HEK293 (cell line): ENCODE data around the gene CREB5.
A peak's percentile ranks its signal among the peaks of the same experiment; 100 is the strongest.

Experiments used
- CTCF ChIA-PET: fragments of 350-600 bp; formaldehyde crosslinking; extraction: SDS; loops from one replicate; lab custom pipeline; 2021; ENCODE audit warnings: antibody characterized with exemption; lab: Yijun Ruan, JAX
- POLR2A ChIA-PET: fragments of 300-600 bp; formaldehyde crosslinking; extraction: SDS; loops from one replicate; lab custom pipeline; 2020; ENCODE audit warnings: antibody characterized with exemption, inconsistent platforms; lab: Yijun Ruan, JAX
- H3K27ac ChIP-seq: fragments of 200-500 bp; sonication (Bioruptor generic); 2 replicates; pipeline ENCODE4 v1.5.1; 2014; ENCODE audit warnings: low read depth, low read length, control low read depth, inconsistent platforms; ENCODE audit errors: extremely low read depth
- H3K36me3 ChIP-seq, 2 experiments: fragments of 200-500 bp in 1 of 2; sonication (Bioruptor generic) in 1 of 2; 1 replicate in 1 of 2; 2 replicates in 1 of 2; pipeline ENCODE4 v1.5.1; 2014 to 2017; ENCODE audit warnings: inconsistent platforms in 2 of 2, low read length in 2 of 2; ENCODE audit not compliant: control insufficient read depth in 2 of 2, insufficient read depth in 1 of 2
- H3K4me1 ChIP-seq: fragments of 200-500 bp; sonication (Bioruptor generic); 2 replicates; pipeline ENCODE4 v1.5.1; 2014; ENCODE audit warnings: mild to moderate bottlenecking, low read length, inconsistent platforms; ENCODE audit not compliant: control insufficient read depth, insufficient read depth
- H3K4me3 ChIP-seq: 2 replicates; pipeline ENCODE4 v1.5.1; 2011; ENCODE audit warnings: low read depth, mild to moderate bottlenecking, control low read depth, low read length, moderate library complexity
- H3K9me3 ChIP-seq: fragments of 200-500 bp; sonication (Bioruptor generic); 2 replicates; pipeline ENCODE4 v1.5.1; 2014; ENCODE audit warnings: low read depth, low read length, inconsistent platforms; ENCODE audit not compliant: control insufficient read depth, insufficient read depth
- CTCF ChIP-seq: fragments of 450-650 bp; formaldehyde crosslinking; IDR thresholded peaks from 2 replicates; pipeline ENCODE4 v1.5.1; 2016; ENCODE audit warnings: missing biosample characterization, missing genetic modification characterization
- FEZF1 ChIP-seq: fragments of 450-650 bp; formaldehyde crosslinking; IDR thresholded peaks from 2 replicates; pipeline ENCODE4 v1.5.1; 2016; ENCODE audit warnings: missing biosample characterization, missing genetic modification characterization
- GLIS1 ChIP-seq: fragments of 450-650 bp; formaldehyde crosslinking; IDR thresholded peaks from 2 replicates; pipeline ENCODE4 v1.5.1; 2016; ENCODE audit warnings: missing biosample characterization, missing genetic modification characterization
- HOXD13 ChIP-seq: sonication (generic); formaldehyde crosslinking; IDR thresholded peaks from 2 replicates; pipeline ENCODE4 v1.8.0; 2022; ENCODE audit warnings: missing genetic modification reagents, borderline replicate concordance
- KLF1 ChIP-seq: fragments of 450-650 bp; formaldehyde crosslinking; IDR thresholded peaks from 2 replicates; pipeline ENCODE4 v1.5.1; 2016; ENCODE audit warnings: missing biosample characterization, missing genetic modification characterization
- OVOL3 ChIP-seq: fragments of 450-650 bp; formaldehyde crosslinking; IDR thresholded peaks from 2 replicates; pipeline ENCODE4 v1.5.1; 2016; ENCODE audit warnings: missing biosample characterization, missing genetic modification characterization
- PRDM1 ChIP-seq: fragments of 450-650 bp; formaldehyde crosslinking; IDR thresholded peaks from 2 replicates; pipeline ENCODE4; 2016; ENCODE audit warnings: missing biosample characterization, missing genetic modification characterization
- REPIN1 ChIP-seq: fragments of 450-650 bp; formaldehyde crosslinking; IDR thresholded peaks from 2 replicates; pipeline ENCODE4 v1.5.1; 2017; ENCODE audit warnings: missing biosample characterization, missing genetic modification characterization, low read depth
- SCRT2 ChIP-seq: fragments of 450-650 bp; formaldehyde crosslinking; IDR thresholded peaks from 2 replicates; pipeline ENCODE4 v1.5.1; 2016; ENCODE audit warnings: missing biosample characterization, missing genetic modification characterization
- SP7 ChIP-seq: fragments of 450-650 bp; formaldehyde crosslinking; IDR thresholded peaks from 2 replicates; pipeline ENCODE4 v1.5.1; 2016; ENCODE audit warnings: missing biosample characterization, missing genetic modification characterization
- TRIM28 ChIP-seq: IDR thresholded peaks from 2 replicates; pipeline ENCODE4 v1.6.1; 2011; ENCODE audit warnings: low read length, control low read depth, borderline replicate concordance
- ZBTB8A ChIP-seq: fragments of 450-650 bp; formaldehyde crosslinking; IDR thresholded peaks from 2 replicates; pipeline ENCODE4 v1.5.1; 2016; ENCODE audit warnings: missing biosample characterization, missing genetic modification characterization
- ZFP3 ChIP-seq: fragments of 450-650 bp; formaldehyde crosslinking; IDR thresholded peaks from 2 replicates; pipeline ENCODE4 v1.5.1; 2016; ENCODE audit warnings: low read depth, missing biosample characterization, missing genetic modification characterization
- ZNF132 ChIP-seq: fragments of 450-650 bp; formaldehyde crosslinking; IDR thresholded peaks from 2 replicates; pipeline ENCODE4 v1.5.1; 2017; ENCODE audit warnings: missing biosample characterization, missing genetic modification characterization, borderline replicate concordance
- ZNF16 ChIP-seq: fragments of 450-650 bp; formaldehyde crosslinking; IDR thresholded peaks from 2 replicates; pipeline ENCODE4 v1.5.1; 2016; ENCODE audit warnings: low read depth, missing biosample characterization, missing genetic modification characterization
- ZNF175 ChIP-seq: fragments of 450-650 bp; formaldehyde crosslinking; IDR thresholded peaks from 2 replicates; pipeline ENCODE4 v1.5.1; 2016; ENCODE audit warnings: missing biosample characterization, missing genetic modification characterization
- ZNF211 ChIP-seq: fragments of 450-650 bp; formaldehyde crosslinking; IDR thresholded peaks from 2 replicates; pipeline ENCODE4 v1.5.1; 2016; ENCODE audit warnings: low read depth, missing biosample characterization, missing genetic modification characterization
- ZNF311 ChIP-seq: fragments of 450-650 bp; formaldehyde crosslinking; IDR thresholded peaks from 2 replicates; pipeline ENCODE4 v1.5.1; 2017; ENCODE audit warnings: missing biosample characterization, missing genetic modification characterization, borderline replicate concordance
- ZNF341 ChIP-seq: fragments of 450-650 bp; formaldehyde crosslinking; IDR thresholded peaks from 2 replicates; pipeline ENCODE4; 2016; ENCODE audit warnings: low read depth, missing biosample characterization, missing genetic modification characterization
- ZNF350 ChIP-seq: fragments of 450-650 bp; formaldehyde crosslinking; IDR thresholded peaks from 2 replicates; pipeline ENCODE4 v1.5.0; 2017; ENCODE audit warnings: missing biosample characterization, mild to moderate bottlenecking, missing genetic modification characterization
- ZNF423 ChIP-seq: fragments of 450-650 bp; formaldehyde crosslinking; IDR thresholded peaks from 2 replicates; pipeline ENCODE4 v1.5.1; 2016; ENCODE audit warnings: missing biosample characterization, missing genetic modification characterization
- ZNF426 ChIP-seq: fragments of 450-650 bp; formaldehyde crosslinking; IDR thresholded peaks from 2 replicates; pipeline ENCODE4 v1.5.1; 2017; ENCODE audit warnings: missing biosample characterization, missing genetic modification characterization, mild to moderate bottlenecking, inconsistent platforms, moderate library complexity
- ZNF571 ChIP-seq: fragments of 450-650 bp; formaldehyde crosslinking; IDR thresholded peaks from 2 replicates; pipeline ENCODE4 v1.5.0; 2017; ENCODE audit warnings: missing biosample characterization, missing genetic modification characterization
- ZNF580 ChIP-seq: fragments of 450-650 bp; formaldehyde crosslinking; IDR thresholded peaks from 2 replicates; pipeline ENCODE4 v1.5.1; 2016; ENCODE audit warnings: missing biosample characterization, missing genetic modification characterization
- ZNF600 ChIP-seq: fragments of 450-650 bp; formaldehyde crosslinking; IDR thresholded peaks from 2 replicates; pipeline ENCODE4 v1.5.1; 2016; ENCODE audit warnings: missing biosample characterization, missing genetic modification characterization
- ZNF621 ChIP-seq: fragments of 450-650 bp; formaldehyde crosslinking; IDR thresholded peaks from 2 replicates; pipeline ENCODE4 v1.5.1; 2017; ENCODE audit warnings: missing biosample characterization, missing genetic modification characterization
- ZNF626 ChIP-seq: fragments of 450-650 bp; sonication (Bioruptor Pico); formaldehyde crosslinking; IDR thresholded peaks from 2 replicates; pipeline ENCODE4 v1.5.1; 2018; ENCODE audit warnings: missing biosample characterization, missing genetic modification characterization, inconsistent platforms
- ZNF629 ChIP-seq: fragments of 450-650 bp; formaldehyde crosslinking; IDR thresholded peaks from 2 replicates; pipeline ENCODE4 v1.5.1; 2017; ENCODE audit warnings: missing biosample characterization, missing genetic modification characterization
- ZNF654 ChIP-seq: fragments of 450-650 bp; formaldehyde crosslinking; IDR thresholded peaks from 2 replicates; pipeline ENCODE4 v1.5.1; 2016; ENCODE audit warnings: low read depth, missing biosample characterization, missing genetic modification characterization
- ZNF791 ChIP-seq: fragments of 450-650 bp; formaldehyde crosslinking; IDR thresholded peaks from 2 replicates; pipeline ENCODE4 v1.5.1; 2016; ENCODE audit warnings: missing biosample characterization, missing genetic modification characterization
- ZSCAN18 ChIP-seq: fragments of 450-650 bp; formaldehyde crosslinking; IDR thresholded peaks from 2 replicates; pipeline ENCODE4 v1.5.1; 2016; ENCODE audit warnings: missing biosample characterization, missing genetic modification characterization

The CREB5 gene

GRCh38 chr7:28430616-28431015, 18.3 kb downstream of the CREB5 start (continued):
- TF ChIP-seq ZFP3 (tag by site-specific recombination) = no peak
- TF ChIP-seq REPIN1 (tag by site-specific recombination) = no peak
- no peak for TF ChIP-seq ZNF580 (tag by site-specific recombination)

GRCh38 chr7:28432105-28432504, 19.8 kb downstream of the CREB5 start:
- TF ChIP-seq FEZF1 (tag by site-specific recombination) (peak; percentile 38; the same call in 1 of the 2 replicates), ZNF211 (tag by site-specific recombination) (no peak), ZNF423 (tag by site-specific recombination) (no peak)
- Histone ChIP-seq H3K4me3 (no peak overlapping the region), H3K36me3 (no peaks in the 10 kb centered on the region), H3K4me1 (peaks cover 38% of the 10 kb centered on the region), H3K27ac (no peak overlapping the region), H3K9me3 (no peaks in the 10 kb centered on the region)
- ChIA-PET CTCF (interaction anchor here (0.5 to 0.6 kb wide), 2 partner anchors 362 to 439 kb away, joined by 3 read pairs; no protein-coding TSS in a partner anchor), POLR2A (interaction anchor here (2.4 kb wide), 1 partner anchor 23 kb away, joined by 8 read pairs; no protein-coding TSS in a partner anchor)

GRCh38 chr7:28433039-28433438, 20.7 kb downstream of the CREB5 start:
- ChIA-PET CTCF (interaction anchor here (0.6 kb wide), 1 partner anchor 142 kb away, joined by 3 read pairs; no protein-coding TSS in a partner anchor), POLR2A (interaction anchor here (0.5 to 2.4 kb wide), 3 partner anchors 22 to 28 kb away, joined by 4 to 9 read pairs (median 8); no protein-coding TSS in a partner anchor)
- H3K4me1 ChIP-seq = peaks cover 38% of the 10 kb centered on the region

GRCh38 chr7:28433699-28434219, 21.4 kb downstream of the CREB5 start:
- POLR2A ChIA-PET = interaction anchor here (0.6 to 2.4 kb wide), 3 partner anchors 23 to 409 kb away, joined by 3 to 9 read pairs (median 8); no protein-coding TSS in a partner anchor
- CTCF ChIA-PET = interaction anchor here (0.6 to 1.5 kb wide), 5 partner anchors 44 to 232 kb away, joined by 3 read pairs; no protein-coding TSS in a partner anchor
- no peak overlapping the region for H3K4me3 ChIP-seq
- TF ChIP-seq ZNF350 (tag by site-specific recombination) (no peak), ZFP3 (tag by site-specific recombination) (no peak), ZNF175 (no peak), PRDM1 (peak; percentile 38; the same call in 1 of the 2 replicates), CTCF (no peak), ZSCAN18 (no peak), ZNF341 (tag by site-specific recombination) (peak; percentile 42; the same call in 1 of the 2 replicates), ZNF132 (tag by site-specific recombination) (no peak), HOXD13 (CRISPR knock-in tag) (no peak)

More at GRCh38 chr7:28433039-28433438, 20.7 kb downstream of the CREB5 start:
- Histone ChIP-seq H3K27ac (peak overlapping the region; percentile 50; the same call in 1 of the 2 replicates), H3K4me3 (no peak overlapping the region), H3K36me3 (no peaks in the 10 kb centered on the region), H3K9me3 (no peaks in the 10 kb centered on the region)
- TF ChIP-seq ZNF600 (tag by site-specific recombination) (no peak), ZNF791 (no peak), ZNF626 (tag by site-specific recombination) (no peak), SCRT2 (no peak), KLF1 (tag by site-specific recombination) (no peak), ZNF621 (tag by site-specific recombination) (no peak), ZBTB8A (no peak), ZNF571 (no peak), GLIS1 (no peak), ZNF311 (no peak), OVOL3 (tag by site-specific recombination) (no peak), ZNF16 (tag by site-specific recombination) (no peak), ZNF629 (no peak), ZNF426 (tag by site-specific recombination) (no peak), REPIN1 (tag by site-specific recombination) (no peak), ZNF654 (tag by site-specific recombination) (no peak), SP7 (no peak), TRIM28 (no peak)

More at GRCh38 chr7:28433699-28434219, 21.4 kb downstream of the CREB5 start:
- Histone ChIP-seq H3K27ac (peak overlapping the region; percentile 50), H3K4me1 (peaks cover 38% of the 10 kb centered on the region), H3K9me3 (no peaks in the 10 kb centered on the region), H3K36me3 (no peaks in the 10 kb centered on the region)
